Hippocampal formation (tissue), 2 donors: ENCODE results near the gene TMPRSS11F.
"Not testable (repeated sequence)": the region's sequence is repeated elsewhere in the genome, so short reads cannot be mapped to it uniquely, and the experiment has no call there.

Experiments
- DNase-seq, 2 donors: peaks; one replicate each; lab custom pipeline; 2025; lab: John Stamatoyannopoulos, UW

TMPRSS11F gene

DNA sequence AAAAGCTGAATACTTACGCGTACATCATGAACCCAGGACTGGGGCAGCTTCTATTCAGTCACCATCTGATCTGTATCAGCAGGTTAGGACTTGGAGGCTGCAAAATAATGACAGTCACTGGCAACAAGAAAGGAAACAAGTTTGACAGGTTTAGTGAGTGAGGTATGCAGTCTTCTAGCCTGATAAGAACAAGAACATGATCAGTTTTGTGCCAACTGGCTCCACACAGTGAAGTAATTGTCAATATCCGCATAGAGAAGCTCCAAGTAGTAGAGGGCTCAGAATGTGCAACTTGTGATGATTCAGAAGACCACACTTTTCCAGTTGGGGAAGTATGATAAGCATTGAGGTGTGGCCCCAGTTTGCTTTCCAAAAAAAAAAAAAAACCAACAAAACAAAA is at the start of gene TMPRSS11F:
Gene TMPRSS11F (minus strand): TSS at position 77 of the 400 bp plus-strand sequence. CDS start 49 bp downstream, at position 28.
- DNase-seq: no peak

GRCh38 chr4:68176904-68177303 is 47.2 kb upstream of the TMPRSS11F start:
- no peak for DNase-seq

GRCh38 chr4:68176500-68176899 is 46.8 kb upstream of the TMPRSS11F start:
- DNase-seq: peak in 1 of 2 donors; percentile 10

GRCh38 chr4:68175562-68176155 is 46.0 kb upstream of the TMPRSS11F start:
- peak; percentile 9 to 54 for DNase-seq

DNA sequence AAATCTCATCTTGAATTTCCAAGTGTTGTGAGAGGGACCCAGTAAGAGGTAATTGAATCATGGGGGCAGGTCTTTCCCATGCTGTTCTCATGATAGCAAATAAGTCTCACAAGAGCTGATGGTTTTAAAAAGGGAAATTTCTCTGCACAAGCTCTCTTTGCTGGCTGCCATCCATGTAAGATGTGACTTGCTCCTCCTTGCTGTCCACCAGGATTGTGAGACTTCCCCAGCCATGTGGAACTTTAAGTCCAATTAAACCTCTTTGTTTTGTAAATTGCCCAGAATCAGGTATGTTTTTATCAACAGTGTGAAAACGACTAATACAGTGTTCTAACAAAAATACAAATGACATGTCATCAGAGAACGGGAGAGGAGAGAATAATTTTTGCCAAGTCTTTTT is 44.7 kb upstream of the TMPRSS11F start:
- not testable (repeated sequence) for DNase-seq

- not testable (repeated sequence) for DNase-seq
These were observed 42.5 kb upstream of the TMPRSS11F start for GRCh38 chr4:68172147-68172546.

GRCh38 chr4:68167706-68168105 is 38.0 kb upstream of the TMPRSS11F start:
- DNase-seq: peak in 1 of 2 donors; percentile 66

DNA sequence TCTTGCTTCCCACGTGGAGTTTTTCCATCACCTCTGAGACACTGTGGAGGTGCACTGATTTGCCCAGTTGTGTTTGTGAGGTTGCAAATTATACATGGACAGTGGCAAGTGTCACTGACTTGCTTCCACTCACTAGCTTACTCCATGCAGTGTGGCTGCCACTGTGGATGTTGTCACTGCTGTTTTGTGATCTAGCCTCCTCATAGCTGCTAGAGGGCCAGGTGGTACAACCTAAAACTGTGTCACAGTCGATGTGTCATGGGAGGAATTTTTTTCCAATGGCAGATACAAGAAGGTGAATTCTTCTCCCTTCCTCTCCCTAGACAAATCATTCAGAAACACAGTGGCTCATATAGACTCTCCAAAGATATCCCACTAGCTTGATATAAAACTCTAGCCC is 37.5 kb upstream of the TMPRSS11F start:
- DNase-seq: no peak

DNA sequence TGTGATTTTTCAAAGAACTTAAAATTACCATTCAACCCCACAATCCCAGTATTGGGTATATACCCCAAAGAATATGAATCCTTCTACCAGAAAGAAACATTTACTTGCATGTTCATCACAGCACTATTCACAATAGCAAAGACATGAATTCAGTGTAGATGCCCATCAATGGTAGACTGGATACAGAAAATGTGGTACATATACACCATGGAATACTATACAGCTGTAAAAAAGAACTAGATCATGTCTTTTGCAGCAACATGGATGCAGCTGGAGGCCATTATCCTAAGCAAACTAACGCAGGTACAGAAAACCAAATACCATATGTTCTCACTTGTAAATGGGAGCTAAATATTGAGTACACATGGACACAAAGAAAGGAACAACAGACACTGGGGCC is 34.1 kb upstream of the TMPRSS11F start:
- DNase-seq: no peak

GRCh38 chr4:68162196-68162595 is 32.5 kb upstream of the TMPRSS11F start:
- no peak for DNase-seq

DNA sequence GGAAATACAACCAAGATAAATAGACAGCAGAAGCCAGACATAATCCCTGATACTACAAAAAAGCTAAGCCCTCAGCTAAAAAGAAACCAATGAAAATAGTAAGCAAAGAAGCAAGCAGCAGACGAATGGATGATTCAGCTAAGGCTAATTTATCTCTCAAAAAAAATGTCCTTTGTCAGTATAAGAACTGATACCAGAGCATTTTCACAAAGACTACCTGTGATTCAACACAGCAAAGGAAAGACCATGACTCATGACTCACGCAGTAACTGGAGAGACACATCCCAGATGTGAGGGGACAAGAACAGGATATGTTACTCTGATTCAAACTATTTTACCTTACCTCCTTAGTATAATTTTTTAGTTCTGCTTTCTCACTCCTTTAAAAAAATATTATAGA is 22.7 kb upstream of the TMPRSS11F start:
- DNase-seq: no peak

DNA sequence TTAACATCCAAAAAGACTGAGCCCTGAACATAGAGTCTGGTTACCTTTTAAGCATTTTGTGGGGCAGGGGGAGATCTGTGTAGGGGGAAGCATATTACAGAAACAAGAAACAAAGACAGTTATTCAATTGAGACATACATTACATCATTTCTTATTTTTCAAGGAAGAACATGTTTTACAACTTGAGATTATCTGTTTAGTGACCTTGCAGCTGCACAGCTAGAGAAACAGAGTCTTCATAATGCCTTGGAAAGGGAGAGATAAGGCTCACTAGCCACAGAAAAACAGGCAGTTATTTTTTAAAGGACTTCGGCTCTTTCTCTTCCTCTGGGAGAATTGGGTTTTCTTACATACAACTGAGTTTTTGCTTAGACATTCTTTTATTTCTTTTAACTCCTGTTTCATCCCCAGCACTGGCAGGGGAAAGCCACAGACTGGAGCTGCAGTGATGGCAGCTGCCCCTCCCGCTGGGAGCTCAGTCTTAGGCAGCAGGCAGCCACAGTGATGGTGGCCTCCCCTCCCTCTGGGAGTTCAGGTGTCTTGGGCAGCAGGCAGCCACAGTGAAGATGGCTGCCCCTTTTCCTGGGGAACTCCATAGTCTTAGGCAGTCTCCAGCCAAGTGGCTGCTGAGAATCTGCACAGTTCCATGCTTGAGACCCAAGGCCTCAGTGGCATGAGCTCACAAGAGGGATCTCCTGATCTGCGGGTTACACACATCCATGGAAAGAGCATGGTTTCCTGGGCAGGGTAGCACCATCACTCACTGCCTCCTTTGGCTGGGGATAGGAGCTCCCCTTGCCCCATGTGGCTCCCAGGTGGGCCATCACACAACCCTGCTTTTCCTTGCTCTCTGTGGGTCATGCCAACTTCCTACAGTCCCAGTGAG is 19.4 kb upstream of the TMPRSS11F start:
- DNase-seq: no peak

DNA sequence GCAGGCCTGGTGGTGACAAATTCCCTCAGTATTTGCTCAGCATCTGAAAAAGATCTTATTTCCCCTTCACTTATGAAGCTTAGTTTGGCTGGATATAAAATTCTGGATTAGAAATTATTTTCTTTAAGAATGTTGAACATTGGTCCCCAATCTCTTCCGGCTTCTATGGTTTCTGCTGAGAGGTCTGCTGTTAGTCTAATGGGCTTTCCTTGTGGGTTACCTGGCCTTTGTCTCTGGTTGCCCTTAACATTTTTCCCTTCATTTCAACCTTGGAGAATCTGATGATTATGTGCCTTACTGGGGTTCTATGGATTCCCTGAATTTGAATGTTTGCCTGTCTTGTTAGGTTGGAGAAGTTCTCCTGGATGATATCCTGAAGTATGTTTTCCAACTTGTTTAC is 17.4 kb upstream of the TMPRSS11F start:
- no peak for DNase-seq

DNA sequence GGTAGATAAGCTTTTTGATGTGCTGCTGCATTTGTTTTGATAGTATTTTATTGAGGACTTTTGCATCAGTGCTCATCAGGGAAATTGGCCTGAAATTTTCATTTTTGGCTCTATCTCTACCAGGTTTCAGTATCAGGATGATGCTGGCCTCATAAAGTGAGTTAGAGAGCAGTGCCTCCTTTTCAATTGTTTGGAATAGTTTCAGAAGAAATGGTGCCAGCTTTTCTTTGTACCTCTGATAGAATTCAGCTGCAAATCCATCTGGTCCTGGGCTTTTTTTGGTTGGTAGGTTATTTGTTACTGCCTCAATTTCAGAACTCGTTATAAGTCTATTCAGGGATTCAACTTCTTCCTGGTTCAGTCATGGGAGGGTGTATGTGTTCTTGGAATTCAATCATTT is 15.6 kb upstream of the TMPRSS11F start:
- no peak for DNase-seq

DNA sequence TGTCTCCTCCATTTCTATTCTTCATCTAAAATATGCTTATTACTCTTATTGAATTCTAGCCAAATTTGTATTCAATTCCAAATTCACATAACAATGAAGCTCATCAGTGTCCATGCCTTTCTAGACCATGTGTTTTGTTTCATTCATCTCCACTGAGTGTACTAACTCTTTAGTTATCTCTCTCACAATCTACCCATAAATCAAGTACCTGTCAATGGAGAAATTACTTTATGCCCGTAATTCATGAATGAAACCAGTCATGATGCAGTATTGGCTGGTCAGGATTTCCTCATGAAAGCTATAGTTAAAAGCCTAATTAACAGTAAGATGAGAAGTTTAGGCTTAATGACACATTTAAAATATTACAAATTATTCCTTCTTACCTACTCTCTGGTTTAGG is 12.2 kb upstream of the TMPRSS11F start:
- no peak for DNase-seq

DNA sequence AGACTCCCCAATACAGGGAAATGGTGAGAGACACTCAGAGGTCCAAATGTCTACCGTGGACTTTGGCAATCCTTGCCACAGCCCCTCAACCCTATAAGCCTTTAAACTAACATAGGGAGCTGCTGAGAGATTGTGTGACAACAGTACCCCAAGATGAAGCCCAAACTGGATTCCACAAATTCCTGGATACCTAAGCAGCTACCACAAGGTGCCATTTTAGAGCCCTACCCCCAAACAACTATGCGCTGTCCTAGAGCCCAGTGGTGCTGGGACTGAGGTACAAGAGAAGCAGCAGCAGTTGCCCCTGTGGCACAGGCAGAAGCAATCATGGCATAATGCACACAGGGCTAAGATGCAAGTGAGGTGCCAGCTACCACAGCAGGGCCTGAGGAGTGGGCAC is 2.7 kb upstream of the TMPRSS11F start:
- DNase-seq: no peak

DNA sequence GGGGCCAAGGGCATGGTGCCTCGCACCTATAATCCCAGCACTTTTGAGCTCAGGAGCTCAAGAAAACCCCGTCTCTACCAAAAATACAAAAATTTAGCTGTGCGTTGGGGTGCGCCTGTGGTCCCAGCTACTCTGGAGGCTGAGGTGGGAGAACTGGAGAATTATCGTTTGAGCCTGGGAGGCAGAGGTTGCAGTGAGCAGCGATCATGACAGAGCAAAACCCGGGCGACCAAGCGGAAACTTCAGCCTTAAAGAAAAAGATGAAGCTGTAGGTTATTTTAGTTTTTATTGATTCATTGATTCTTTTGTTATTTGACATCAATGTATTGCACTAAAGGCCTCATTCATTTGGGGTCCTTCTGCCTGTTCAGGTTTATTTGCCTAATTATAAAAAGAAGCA is 5.4 kb downstream of the TMPRSS11F start:
- DNase-seq: no peak

GRCh38 chr4:68123525-68123924 is 6.1 kb downstream of the TMPRSS11F start:
- DNase-seq: no peak

- no peak for DNase-seq
These were observed 9.7 kb downstream of the TMPRSS11F start for GRCh38 chr4:68119921-68120320.

DNA sequence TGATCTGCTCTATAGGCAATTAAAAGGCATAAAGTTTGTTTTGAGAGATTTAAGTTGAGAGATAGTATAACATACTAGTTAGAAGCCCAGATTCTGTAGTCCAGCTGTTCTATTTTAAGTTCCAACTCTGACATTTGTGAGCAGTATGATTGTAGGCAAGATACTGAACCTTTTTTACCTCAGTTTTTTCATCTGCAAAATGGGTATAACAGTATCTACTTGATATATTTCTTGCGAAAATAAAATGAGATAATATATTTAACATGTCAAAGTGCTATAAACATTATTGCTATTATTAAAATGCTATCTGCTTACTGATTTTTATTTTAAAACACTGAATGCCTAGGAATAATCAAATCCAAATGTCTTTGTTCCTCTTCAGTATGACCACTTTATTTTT is 19.2 kb downstream of the TMPRSS11F start:
- no peak for DNase-seq

DNA sequence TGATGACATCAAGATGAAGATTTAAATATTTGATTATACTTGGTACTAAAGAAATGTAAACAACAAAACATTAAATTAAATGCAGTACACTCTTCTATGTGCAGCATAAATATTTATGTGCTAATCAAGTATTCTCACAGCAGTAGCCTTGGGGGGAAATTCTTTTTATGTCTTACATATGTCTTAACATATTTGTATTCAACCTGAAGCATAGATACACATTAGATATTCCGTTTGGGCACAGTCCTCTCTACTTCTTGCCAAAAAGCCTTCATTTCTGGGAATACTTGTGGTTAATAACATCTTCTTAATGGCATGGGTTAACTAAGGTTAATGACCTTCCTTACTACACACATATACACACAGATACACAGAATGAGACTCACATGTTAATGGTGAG is 19.8 kb downstream of the TMPRSS11F start:
- no peak for DNase-seq

DNA sequence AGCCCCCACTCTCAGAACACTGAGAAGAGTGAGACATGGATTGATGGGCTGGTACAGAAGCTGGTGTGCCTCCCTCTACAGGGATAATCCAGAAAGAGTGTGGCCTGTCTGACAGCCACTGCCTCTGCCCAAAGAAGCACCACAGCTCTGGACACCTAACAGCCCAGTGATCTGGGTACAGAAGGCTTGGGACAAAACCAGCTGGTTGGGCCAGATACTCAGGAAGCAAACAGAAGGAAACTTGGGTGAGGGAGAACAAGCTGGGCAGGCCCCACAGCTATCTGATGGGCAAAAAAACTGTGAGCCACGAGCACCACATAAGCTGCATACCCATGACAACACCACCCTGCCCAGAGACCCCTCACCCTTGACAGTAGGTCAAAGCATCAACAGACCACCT is 46.9 kb downstream of the TMPRSS11F start:
- DNase-seq: no peak

DNA sequence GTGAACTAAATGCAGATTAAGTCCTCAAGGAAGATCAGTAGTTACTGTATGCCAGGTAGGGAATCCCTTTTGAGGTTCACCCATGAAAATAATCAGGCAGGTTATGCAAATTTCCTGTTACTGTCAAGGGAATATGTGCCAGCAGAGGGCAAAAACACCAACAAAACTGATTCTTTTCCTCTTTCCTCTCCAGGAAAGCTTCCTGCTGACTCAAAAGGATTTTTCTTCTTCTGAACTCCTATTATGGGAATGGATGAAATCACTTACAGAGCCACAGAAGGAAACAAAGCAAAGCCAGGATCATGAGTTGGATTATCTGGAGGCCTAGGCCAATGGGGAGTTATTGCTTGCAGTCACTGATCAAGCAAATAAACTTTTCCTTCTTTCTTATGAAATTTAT is 49.7 kb downstream of the TMPRSS11F start:
- DNase-seq: no peak
